Osteoblast (primary cell): ENCODE results near the gene YJEFN3. TPM values are rescaled to one million over a fixed set of nuclear protein-coding genes. Genes with fewer than 3 reads are reported as not detected.

ENCODE experiments used
- DNase-seq: peaks from one replicate; pipeline ENCODE4 v3.0.0; 2011; ENCODE audit warnings: low spot score, mixed read lengths; ENCODE audit not compliant: insufficient read length; ENCODE audit errors: missing footprints
- H2AFZ ChIP-seq: 2 replicates; pipeline ENCODE4 v1.6.0; 2011; ENCODE audit warnings: mild to moderate bottlenecking, low read length
- H3K27ac ChIP-seq: 2 replicates; pipeline ENCODE4 v1.5.1; 2011; ENCODE audit warnings: mild to moderate bottlenecking, low read depth, low read length, moderate library complexity
- H3K27me3 ChIP-seq: 2 replicates; pipeline ENCODE4 v1.6.0; 2012; ENCODE audit warnings: mild to moderate bottlenecking, control low read depth, inconsistent platforms, low read length, moderate library complexity; ENCODE audit not compliant: insufficient read depth
- H3K36me3 ChIP-seq: 2 replicates; pipeline ENCODE4 v1.5.1; 2011; ENCODE audit warnings: mild to moderate bottlenecking, low read length, control low read depth, moderate library complexity; ENCODE audit not compliant: insufficient read depth
- H3K4me1 ChIP-seq: 2 replicates; pipeline ENCODE4 v1.5.1; 2011; ENCODE audit warnings: mild to moderate bottlenecking, low read length, control low read depth, moderate library complexity; ENCODE audit not compliant: insufficient read depth
- H3K4me2 ChIP-seq: 2 replicates; pipeline ENCODE4 v1.6.0; 2011; ENCODE audit warnings: mild to moderate bottlenecking, low read length; ENCODE audit not compliant: insufficient read depth
- H3K4me3 ChIP-seq: fragments of 200-600 bp; sonication (generic); 3 replicates; pipeline ENCODE4 v1.5.1; 2012; ENCODE audit warnings: mild to moderate bottlenecking, low read length, inconsistent platforms; ENCODE audit not compliant: insufficient read depth
- H3K79me2 ChIP-seq: 2 replicates; pipeline ENCODE4 v1.6.0; 2012; ENCODE audit warnings: mild to moderate bottlenecking, low read length, control low read depth, inconsistent platforms; ENCODE audit not compliant: insufficient read depth
- H3K9me3 ChIP-seq: 2 replicates; pipeline ENCODE4 v1.5.1; 2011; ENCODE audit warnings: low read depth, low read length, control low read depth
- H4K20me1 ChIP-seq: 2 replicates; pipeline ENCODE4 v1.6.0; 2012; ENCODE audit warnings: mild to moderate bottlenecking, low read length, control low read depth; ENCODE audit not compliant: insufficient read depth
- CTCF ChIP-seq: IDR thresholded peaks from 2 replicates; pipeline ENCODE4 v1.5.1; 2011; ENCODE audit warnings: mild to moderate bottlenecking, low read depth, low read length, moderate library complexity; ENCODE audit errors: extremely low read depth
- total RNA-seq: library from RNA; depleted of rRNA; stranded (reverse); fragments of >200 nt; gene quantifications from 2 replicates; pipeline ENCODE4 v1.2.3, GENCODE V29; 2012

Gene YJEFN3
- total RNA-seq, 1 donor = under 0.01 TPM

GRCh38 chr19:19527674-19528625 is 761 bp upstream of the YJEFN3 start:
- Histone ChIP-seq H3K4me1 (peaks cover 11% of the 10 kb centered on the region), H3K27me3 (no peaks in the 10 kb centered on the region), H3K79me2 (peaks cover 28% of the 10 kb centered on the region), H4K20me1 (peaks cover 35% of the 10 kb centered on the region), H2AFZ (no peak overlapping the region), H3K9me3 (no peaks in the 10 kb centered on the region), H3K36me3 (peaks cover 10% of the 10 kb centered on the region), H3K27ac (no peak overlapping the region), H3K4me2 (no peak overlapping the region), H3K4me3 (no peak overlapping the region)
- TF ChIP-seq CTCF = no peak
- DNase-seq = peak; percentile 55

- no peaks in the 10 kb centered on the region for H3K9me3 ChIP-seq
- peaks cover 10% of the 10 kb centered on the region for H3K36me3 ChIP-seq
- H3K27ac ChIP-seq = no peak overlapping the region
- DNase-seq = peak; percentile 90
- no peak overlapping the region for H3K4me2 ChIP-seq
- peaks cover 11% of the 10 kb centered on the region for H3K4me1 ChIP-seq
- H3K27me3 ChIP-seq = no peaks in the 10 kb centered on the region
- no peak overlapping the region for H3K4me3 ChIP-seq
- no peak overlapping the region for H2AFZ ChIP-seq
- peaks cover 22% of the 10 kb centered on the region for H4K20me1 ChIP-seq
- H3K79me2 ChIP-seq = peaks cover 11% of the 10 kb centered on the region
- TF ChIP-seq CTCF = no peak
These were observed 1.2 kb downstream of the YJEFN3 start for GRCh38 chr19:19529783-19530422.

GRCh38 chr19:19530423-19530804 is 1.7 kb downstream of the YJEFN3 start:
- DNase-seq = peak; percentile 96
- Histone ChIP-seq H2AFZ (no peak overlapping the region), H3K79me2 (peaks cover 5% of the 10 kb centered on the region), H3K4me1 (peaks cover 11% of the 10 kb centered on the region), H3K4me2 (no peak overlapping the region), H3K27ac (no peak overlapping the region), H3K4me3 (no peak overlapping the region), H3K9me3 (no peaks in the 10 kb centered on the region), H3K36me3 (peaks cover 10% of the 10 kb centered on the region), H3K27me3 (no peaks in the 10 kb centered on the region), H4K20me1 (peaks cover 17% of the 10 kb centered on the region)
- no peak for TF ChIP-seq CTCF

- no peak overlapping the region for H3K27ac ChIP-seq
- no peak overlapping the region for H2AFZ ChIP-seq
- no peaks in the 10 kb centered on the region for H3K9me3 ChIP-seq
- TF ChIP-seq CTCF = no peak
- H3K4me3 ChIP-seq = no peak overlapping the region
- peaks cover 11% of the 10 kb centered on the region for H3K4me1 ChIP-seq
- H3K27me3 ChIP-seq = no peaks in the 10 kb centered on the region
- peaks cover 2% of the 10 kb centered on the region for H3K79me2 ChIP-seq
- H3K4me2 ChIP-seq = no peak overlapping the region
- peaks cover 10% of the 10 kb centered on the region for H3K36me3 ChIP-seq
- peaks cover 13% of the 10 kb centered on the region for H4K20me1 ChIP-seq
- DNase-seq = peak; percentile 84
These were observed 2.2 kb downstream of the YJEFN3 start for GRCh38 chr19:19530889-19531288.
